Body of pancreas (tissue), 4 donors: Measurements from ENCODE around the gene STK39. TPM values are rescaled to one million over a fixed set of nuclear protein-coding genes. Genes with fewer than 3 reads are reported as not detected.

Experiments used
- ATAC-seq: fragments of 150-250 bp; one replicate; pipeline ENCODE4 v1.9.1; 2016
- DNase-seq, 4 donors: peaks; one replicate each; pipeline ENCODE4 v3.0.0-alpha.2; 2019
- H3K27ac ChIP-seq, 4 donors: fragments of 200-600 bp; sonication (generic); 1 replicate in 3 of 4; 2 replicates in 1 of 4; pipeline versions ENCODE4 v1.5.1 to v1.6.1; 2016 to 2019; ENCODE audit warnings: mild to moderate bottlenecking in 1 of 4, mixed read lengths in 1 of 4, moderate library complexity in 1 of 4
- H3K27me3 ChIP-seq, 2 donors: fragments of 200-600 bp; sonication (generic); one replicate each; pipeline ENCODE4 v1.6.0; 2016; ENCODE audit warnings: mild to moderate bottlenecking in 1 of 2
- H3K36me3 ChIP-seq, 2 donors: fragments of 200-600 bp; sonication (generic); replicated peaks in 1 of 2; 2 replicates each; pipeline ENCODE4 v1.5.1; 2016; ENCODE audit warnings: low read depth in 2 of 2; ENCODE audit not compliant: insufficient read depth in 1 of 2
- H3K4me1 ChIP-seq: fragments of 200-600 bp; sonication (generic); one replicate; pipeline ENCODE4 v1.6.0; 2016
- H3K4me3 ChIP-seq, 2 donors: fragments of 200-600 bp; sonication (generic); 1 replicate in 1 of 2; 2 replicates in 1 of 2; pipeline ENCODE4 v1.5.1; 2016 to 2019
- H3K9me3 ChIP-seq, 3 donors: fragments of 200-600 bp; sonication (generic); 1 replicate in 2 of 3; 2 replicates in 1 of 3; pipeline ENCODE4 v1.5.1; 2016
- POLR2A ChIP-seq, 3 donors: fragments of 450-650 bp; IDR thresholded peaks; one replicate each; pipeline ENCODE4 v1.6.1; 2016; ENCODE audit warnings: antibody characterized with exemption in 3 of 3, mild to moderate bottlenecking in 2 of 3
- WGBS, 2 donors: methylation state at CpG; one replicate each; pipeline ENCODE4 v1.1.5; 2017; 5-methylcytosine and 5-hydroxymethylcytosine counted together
- intact Hi-C: fragments of 100-400 bp; cut with DNase I; formaldehyde crosslinking; loops from one replicate; pipeline ENCODE4 v1.15.1; 2023
- total RNA-seq, 2 donors: library from RNA; depleted of rRNA; stranded (reverse); fragments of >200 nt; gene quantifications; one replicate each; pipeline ENCODE4 v1.1.0, GENCODE V29; 2016
- TF ChIP-seq, protein P1 (sequence below), 7 experiments: fragments of 450-650 bp in 4 of 7; fragments of 200-600 bp in 3 of 7; sonication (generic) in 3 of 7; IDR thresholded peaks; one replicate each; pipeline ENCODE4 v1.5.1; 2016 to 2019; ENCODE audit warnings: antibody characterized with exemption in 7 of 7

The STK39 gene
- total RNA-seq, 2 donors from 2014 or later = 12.9 to 15.8 TPM

DNA sequence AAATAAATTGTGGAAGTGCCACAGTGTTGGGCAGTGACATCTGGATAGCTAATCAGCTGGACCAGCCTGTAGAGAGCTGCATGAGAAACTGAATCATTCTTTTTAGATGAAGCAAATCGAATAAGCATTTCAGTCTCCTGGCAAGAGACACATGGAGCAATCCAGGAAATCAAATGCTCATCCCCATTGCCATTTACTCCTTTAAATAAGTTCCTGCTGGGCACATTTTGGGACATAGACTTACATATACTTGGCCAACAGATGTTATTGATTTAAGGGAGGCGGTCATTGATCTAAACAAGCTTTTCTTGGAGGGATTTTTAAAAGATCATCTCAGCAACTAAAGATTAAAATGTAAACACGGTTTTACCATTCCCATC, 307.1 kb downstream of the STK39 start:
- DNase-seq (no peak), ATAC-seq (no peak)
- intact Hi-C loops = no loop called here
- no peak overlapping the region for H3K4me3 ChIP-seq
- no peak overlapping the region for H3K27ac ChIP-seq
- TF ChIP-seq POLR2A (IDR thresholded peaks at IDR 0.05) = no peak
- TF ChIP-seq, protein P1, sequence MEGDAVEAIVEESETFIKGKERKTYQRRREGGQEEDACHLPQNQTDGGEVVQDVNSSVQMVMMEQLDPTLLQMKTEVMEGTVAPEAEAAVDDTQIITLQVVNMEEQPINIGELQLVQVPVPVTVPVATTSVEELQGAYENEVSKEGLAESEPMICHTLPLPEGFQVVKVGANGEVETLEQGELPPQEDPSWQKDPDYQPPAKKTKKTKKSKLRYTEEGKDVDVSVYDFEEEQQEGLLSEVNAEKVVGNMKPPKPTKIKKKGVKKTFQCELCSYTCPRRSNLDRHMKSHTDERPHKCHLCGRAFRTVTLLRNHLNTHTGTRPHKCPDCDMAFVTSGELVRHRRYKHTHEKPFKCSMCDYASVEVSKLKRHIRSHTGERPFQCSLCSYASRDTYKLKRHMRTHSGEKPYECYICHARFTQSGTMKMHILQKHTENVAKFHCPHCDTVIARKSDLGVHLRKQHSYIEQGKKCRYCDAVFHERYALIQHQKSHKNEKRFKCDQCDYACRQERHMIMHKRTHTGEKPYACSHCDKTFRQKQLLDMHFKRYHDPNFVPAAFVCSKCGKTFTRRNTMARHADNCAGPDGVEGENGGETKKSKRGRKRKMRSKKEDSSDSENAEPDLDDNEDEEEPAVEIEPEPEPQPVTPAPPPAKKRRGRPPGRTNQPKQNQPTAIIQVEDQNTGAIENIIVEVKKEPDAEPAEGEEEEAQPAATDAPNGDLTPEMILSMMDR (IDR thresholded peaks at IDR 0.05) = no peak
- no peaks in the 10 kb centered on the region for H3K4me1 ChIP-seq
- no peaks in the 10 kb centered on the region for H3K9me3 ChIP-seq
- WGBS, 2 donors = 78 to 87% methylated on average over 3 of the region's 3 CpGs
- H3K27me3 ChIP-seq = no peaks in the 10 kb centered on the region
- no peaks in the 10 kb centered on the region for H3K36me3 ChIP-seq

DNA sequence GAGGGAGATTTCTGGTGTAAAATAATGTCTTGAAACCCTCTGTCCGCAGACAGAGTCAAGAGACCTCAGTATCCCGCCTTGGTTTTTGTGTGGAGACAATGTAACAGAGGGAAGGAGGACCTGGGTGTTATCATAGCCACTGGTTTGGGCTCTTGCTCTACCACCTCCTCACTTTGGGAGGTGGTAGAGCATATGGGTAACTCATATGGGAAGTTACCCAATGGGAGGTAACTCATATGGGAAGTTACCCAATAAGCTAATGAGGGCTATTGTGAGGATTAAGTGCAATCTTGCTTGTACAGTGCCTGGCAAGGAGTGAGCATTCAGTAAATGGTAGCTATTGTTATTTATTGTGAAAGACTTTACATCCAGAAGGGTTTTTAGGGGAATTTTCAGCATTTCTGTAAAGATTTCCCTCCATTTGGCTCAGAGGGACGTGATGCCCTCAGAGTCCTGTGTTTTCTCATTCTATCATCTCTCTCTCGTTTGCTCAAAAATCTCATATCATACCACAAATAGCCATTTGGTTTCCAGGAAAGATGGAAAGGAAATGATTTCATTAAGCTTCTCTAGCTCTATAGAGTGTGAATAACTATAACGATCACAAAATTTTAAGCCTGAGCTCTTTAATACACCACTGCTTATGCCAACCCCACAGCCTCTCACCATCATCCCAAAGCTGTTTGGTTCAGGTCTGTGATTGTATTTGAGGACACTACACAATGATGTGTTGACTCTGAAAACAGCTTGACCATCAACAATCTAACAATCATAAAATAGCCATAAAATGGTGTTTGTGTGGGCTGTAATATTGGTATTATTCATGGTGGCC, 307.7 kb downstream of the STK39 start:
- Histone ChIP-seq H3K27me3 (no peaks in the 10 kb centered on the region), H3K4me3 (no peak overlapping the region), H3K27ac (no peak overlapping the region), H3K36me3 (no peaks in the 10 kb centered on the region), H3K9me3 (no peaks in the 10 kb centered on the region), H3K4me1 (no peaks in the 10 kb centered on the region)
- ATAC-seq (no peak), DNase-seq (no peak)
- WGBS, 2 donors = 80 to 82% methylated on average over 5 of the region's 5 CpGs
- intact Hi-C loops = no loop called here
- TF ChIP-seq, protein P1 (IDR thresholded peaks at IDR 0.05) = no peak
- no peak for TF ChIP-seq POLR2A (IDR thresholded peaks at IDR 0.05)

DNA sequence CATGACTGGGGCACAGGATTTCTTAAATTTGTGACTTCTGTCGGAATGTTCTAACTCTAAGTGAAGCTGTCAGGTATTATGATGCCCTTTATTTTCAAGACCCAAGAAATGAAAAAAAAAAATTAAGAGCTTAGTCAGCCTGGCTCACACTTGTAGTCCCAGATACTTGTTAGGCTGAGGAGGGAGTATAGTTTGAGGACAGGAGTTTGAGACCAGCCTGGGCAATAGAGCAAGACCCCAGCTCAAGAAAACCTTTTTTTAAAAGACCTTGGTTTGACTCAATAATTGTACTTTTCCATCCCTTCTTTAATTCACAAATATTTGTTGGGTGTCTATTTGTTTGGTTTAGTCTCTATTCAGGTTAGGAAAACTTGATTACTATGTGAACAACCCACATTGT, 310.0 kb downstream of the STK39 start:
- no peaks in the 10 kb centered on the region for H3K4me1 ChIP-seq
- no peak overlapping the region for H3K27ac ChIP-seq
- ATAC-seq = no peak
- H3K9me3 ChIP-seq = no peaks in the 10 kb centered on the region
- no peaks in the 10 kb centered on the region for H3K27me3 ChIP-seq
- no peak overlapping the region for H3K4me3 ChIP-seq
- H3K36me3 ChIP-seq = no peaks in the 10 kb centered on the region
- intact Hi-C loops = no loop called here
- TF ChIP-seq, protein P1 (IDR thresholded peaks at IDR 0.05) = no peak
- TF ChIP-seq POLR2A (IDR thresholded peaks at IDR 0.05) = no peak
- WGBS, 2 donors = 88 to 94% methylated on average over 1 of the region's 1 CpG
- no peak for DNase-seq

DNA sequence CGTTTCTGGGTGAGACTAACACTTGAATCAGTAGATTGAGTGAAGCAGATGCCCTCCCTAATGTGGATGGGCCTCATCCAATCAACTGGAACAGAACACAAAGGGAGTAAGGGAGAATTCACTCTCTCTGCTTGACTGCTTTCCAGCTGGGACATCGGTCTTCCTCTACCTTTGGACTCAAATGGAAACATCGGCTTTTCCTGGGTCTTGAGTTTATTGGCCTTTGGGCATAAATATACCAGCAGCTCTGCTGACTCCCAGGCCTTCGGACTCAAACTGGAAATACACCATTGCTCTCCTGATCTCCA, 311.6 kb downstream of the STK39 start:
- H3K4me1 ChIP-seq = peaks cover 5% of the 10 kb centered on the region
- intact Hi-C loops = no loop called here
- no peaks in the 10 kb centered on the region for H3K36me3 ChIP-seq
- WGBS, 2 donors = 79 to 83% methylated on average over 4 of the region's 4 CpGs
- DNase-seq (no peak), ATAC-seq (no peak)
- H3K9me3 ChIP-seq = no peaks in the 10 kb centered on the region
- H3K4me3 ChIP-seq = no peak overlapping the region
- no peaks in the 10 kb centered on the region for H3K27me3 ChIP-seq
- TF ChIP-seq POLR2A (IDR thresholded peaks at IDR 0.05) = no peak
- TF ChIP-seq, protein P1 (IDR thresholded peaks at IDR 0.05) = no peak
- no peak overlapping the region for H3K27ac ChIP-seq
